ENCODE data around the gene NUP107. TPM values are rescaled to one million over a fixed set of nuclear protein-coding genes. Genes with fewer than 3 reads are reported as not detected.
"Not testable (repeated sequence)": the region's sequence is repeated elsewhere in the genome, so short reads cannot be mapped to it uniquely, and the experiment has no call there.

Gene NUP107
- total RNA-seq, result 39.1 and 51.1 TPM in 2 replicates

DNA sequence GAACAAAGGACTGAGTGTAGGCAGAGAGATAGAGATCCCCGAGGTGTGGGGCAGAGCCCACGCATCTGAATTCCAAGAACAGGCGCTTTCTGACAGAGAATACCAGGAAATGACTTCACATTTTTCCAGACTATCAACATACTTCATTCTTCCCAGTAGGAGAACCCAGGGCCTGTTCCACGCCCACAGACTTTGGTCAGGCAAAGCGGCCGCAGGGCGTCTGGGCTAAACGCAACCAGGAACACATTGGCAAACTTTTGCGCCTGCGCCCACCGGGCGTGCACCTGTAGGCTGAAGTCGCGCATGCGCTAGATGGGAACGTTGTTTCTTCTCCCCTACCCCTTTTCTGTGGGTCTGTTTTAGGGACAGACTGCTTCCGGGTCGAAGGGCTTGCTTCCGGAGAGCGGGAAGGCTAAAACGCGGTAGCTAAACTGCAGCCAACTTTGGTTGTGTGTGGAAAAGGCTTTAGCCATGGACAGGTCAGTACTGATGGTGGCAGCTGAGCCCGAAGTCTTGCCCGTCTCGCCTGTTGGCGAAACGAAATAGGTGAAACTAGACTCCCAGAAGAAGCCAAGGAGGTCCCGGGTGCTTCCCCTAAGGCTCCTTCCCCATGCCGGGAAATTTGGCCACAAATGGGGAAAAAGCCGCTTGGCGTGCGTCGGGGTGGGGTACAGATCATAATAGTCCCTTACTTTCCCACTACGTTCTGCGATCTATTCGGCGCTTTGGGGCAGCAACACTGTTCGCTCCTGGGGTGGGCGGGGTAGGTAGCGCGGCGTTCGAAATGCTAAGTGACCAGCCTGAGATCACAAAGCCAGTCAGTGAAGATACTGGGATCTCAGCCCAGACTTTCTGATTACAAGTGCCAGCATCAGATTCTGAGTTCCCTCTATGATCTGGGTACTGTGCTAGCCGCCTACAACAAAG is at the start of gene NUP107:
NUP107 (plus strand) TSS at position 384 of the 927 bp plus-strand sequence; CDS start at position 472, 88 bp downstream.
- Histone ChIP-seq H3K4me3 (ENCODE audit: low read depth, low read length) (peak within 1 kb of the TSS; percentile 90), H3K36me3 (ENCODE audit: control insufficient read depth, insufficient read depth, low read length) (no peaks in the 10 kb centered on the region), H3K27me3 (ENCODE audit: control insufficient read depth, insufficient read depth, low read length) (no peaks in the 10 kb centered on the region)
- DNase-seq (ENCODE audit: low read depth), result peak; percentile 97
- TF ChIP-seq, protein P1, sequence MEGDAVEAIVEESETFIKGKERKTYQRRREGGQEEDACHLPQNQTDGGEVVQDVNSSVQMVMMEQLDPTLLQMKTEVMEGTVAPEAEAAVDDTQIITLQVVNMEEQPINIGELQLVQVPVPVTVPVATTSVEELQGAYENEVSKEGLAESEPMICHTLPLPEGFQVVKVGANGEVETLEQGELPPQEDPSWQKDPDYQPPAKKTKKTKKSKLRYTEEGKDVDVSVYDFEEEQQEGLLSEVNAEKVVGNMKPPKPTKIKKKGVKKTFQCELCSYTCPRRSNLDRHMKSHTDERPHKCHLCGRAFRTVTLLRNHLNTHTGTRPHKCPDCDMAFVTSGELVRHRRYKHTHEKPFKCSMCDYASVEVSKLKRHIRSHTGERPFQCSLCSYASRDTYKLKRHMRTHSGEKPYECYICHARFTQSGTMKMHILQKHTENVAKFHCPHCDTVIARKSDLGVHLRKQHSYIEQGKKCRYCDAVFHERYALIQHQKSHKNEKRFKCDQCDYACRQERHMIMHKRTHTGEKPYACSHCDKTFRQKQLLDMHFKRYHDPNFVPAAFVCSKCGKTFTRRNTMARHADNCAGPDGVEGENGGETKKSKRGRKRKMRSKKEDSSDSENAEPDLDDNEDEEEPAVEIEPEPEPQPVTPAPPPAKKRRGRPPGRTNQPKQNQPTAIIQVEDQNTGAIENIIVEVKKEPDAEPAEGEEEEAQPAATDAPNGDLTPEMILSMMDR (IDR thresholded peaks at IDR 0.05; ENCODE audit: insufficient read depth, low read length, poor library complexity, severe bottlenecking), result peak; percentile 10

DNA sequence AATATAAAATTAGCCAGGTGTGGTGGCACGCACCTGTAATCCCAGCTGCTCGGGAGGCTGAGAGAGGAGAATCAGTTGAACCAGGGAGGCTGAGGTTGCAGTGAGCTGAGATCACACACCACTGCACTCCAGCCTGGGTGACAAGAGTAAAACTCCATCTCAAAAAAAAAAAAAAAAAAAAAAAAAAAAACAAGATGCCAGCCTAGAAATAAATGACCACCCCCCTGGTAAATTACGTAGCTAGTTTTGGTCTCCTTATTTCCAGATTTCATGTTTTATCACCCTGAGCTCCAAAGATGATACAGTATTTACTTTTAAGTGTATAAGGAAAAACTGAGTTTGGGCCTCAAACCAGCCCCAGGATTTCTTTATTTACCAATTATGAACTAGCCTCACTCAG is 49.3 kb upstream of the NUP107 start:
- not testable (repeated sequence) for H3K4me3 ChIP-seq (ENCODE audit: low read depth, low read length); DNase-seq (ENCODE audit: low read depth)

DNA sequence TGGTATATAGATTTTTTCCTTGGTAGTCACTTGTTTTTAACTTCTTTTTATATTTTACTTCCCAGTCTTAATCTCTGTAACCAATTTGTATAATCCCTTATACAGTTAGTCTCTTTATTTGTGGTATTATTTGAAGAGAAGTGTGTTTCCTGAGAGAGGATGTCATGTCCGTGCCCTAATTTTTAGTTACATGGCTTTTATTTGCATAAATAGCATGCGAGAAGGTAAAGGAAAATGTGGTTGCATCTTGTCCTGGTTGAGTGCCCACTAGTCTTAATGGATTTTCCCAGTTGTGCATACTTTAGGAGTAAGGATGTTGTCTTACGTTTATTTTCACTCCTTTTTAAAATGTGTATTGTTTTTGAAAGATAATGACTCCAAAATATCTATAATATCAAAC is 48.6 kb upstream of the NUP107 start:
- no peak overlapping the region for H3K4me3 ChIP-seq (ENCODE audit: low read depth, low read length)
- TF ChIP-seq, protein P1 (IDR thresholded peaks at IDR 0.05; ENCODE audit: insufficient read depth, low read length, poor library complexity, severe bottlenecking), result no peak
- H3K36me3 ChIP-seq (ENCODE audit: control insufficient read depth, insufficient read depth, low read length), result no peaks in the 10 kb centered on the region
- H3K27me3 ChIP-seq (ENCODE audit: control insufficient read depth, insufficient read depth, low read length), result no peaks in the 10 kb centered on the region
- no peak for DNase-seq (ENCODE audit: low read depth)

More for the DNA sequence above, 49.3 kb upstream of the NUP107 start:
- H3K27me3 ChIP-seq (ENCODE audit: control insufficient read depth, insufficient read depth, low read length); H3K36me3 ChIP-seq (ENCODE audit: control insufficient read depth, insufficient read depth, low read length): not testable (repeated sequence)

DNA sequence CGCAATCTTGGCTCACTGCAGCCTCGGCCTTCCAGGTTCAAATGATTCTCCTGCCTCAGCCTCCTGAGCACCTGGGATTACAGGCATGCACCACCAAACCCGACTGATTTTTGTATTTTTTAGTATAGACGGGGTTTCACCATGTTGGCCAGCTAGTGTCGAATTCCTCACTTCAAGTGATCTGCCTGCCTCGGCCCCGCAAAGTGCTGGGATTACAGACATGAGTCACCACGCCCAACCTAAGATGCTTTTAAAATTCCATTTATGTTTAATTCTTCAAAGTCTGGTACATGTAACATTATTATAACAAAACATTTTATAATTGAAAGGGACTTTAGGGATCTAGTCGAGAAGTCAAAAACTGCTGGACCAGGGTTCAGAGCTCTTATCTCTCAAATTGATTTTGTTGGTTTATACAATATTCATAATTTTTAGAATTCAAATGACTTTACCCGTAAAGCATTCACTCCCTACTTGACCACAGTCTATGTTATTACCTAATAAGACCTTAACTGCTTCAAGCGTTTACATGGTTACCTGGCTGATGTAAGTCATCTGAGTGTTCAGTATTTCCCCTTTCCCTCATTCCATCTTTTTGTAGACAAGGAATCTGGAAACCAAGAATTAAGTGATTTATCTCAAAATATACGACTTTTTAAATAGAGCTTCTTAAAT is 47.9 kb upstream of the NUP107 start:
- Histone ChIP-seq H3K4me3 (ENCODE audit: low read depth, low read length) (no peak overlapping the region), H3K36me3 (ENCODE audit: control insufficient read depth, insufficient read depth, low read length) (no peaks in the 10 kb centered on the region), H3K27me3 (ENCODE audit: control insufficient read depth, insufficient read depth, low read length) (no peaks in the 10 kb centered on the region)
- TF ChIP-seq, protein P1 (IDR thresholded peaks at IDR 0.05; ENCODE audit: insufficient read depth, low read length, poor library complexity, severe bottlenecking), result no peak
- no peak for DNase-seq (ENCODE audit: low read depth)

DNA sequence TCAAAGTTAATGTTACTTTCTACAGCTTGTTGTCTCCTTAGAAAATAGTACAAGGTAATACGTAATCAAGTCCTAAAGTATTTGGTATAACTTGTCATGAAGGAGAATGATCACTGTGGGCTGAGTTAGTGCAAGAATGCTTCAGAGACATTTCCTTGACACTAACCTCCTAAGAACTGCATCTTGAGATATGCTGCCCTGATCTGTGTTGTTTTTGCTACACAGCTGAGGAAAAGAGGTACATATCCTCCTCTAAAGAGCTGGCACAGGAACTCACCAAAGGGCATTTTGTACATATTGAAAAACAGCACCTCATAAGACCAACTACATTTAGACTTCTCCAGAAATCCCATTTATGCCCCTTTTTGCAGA is 47.4 kb upstream of the NUP107 start:
- H3K27me3 ChIP-seq (ENCODE audit: control insufficient read depth, insufficient read depth, low read length), result no peaks in the 10 kb centered on the region
- no peak for DNase-seq (ENCODE audit: low read depth)
- H3K4me3 ChIP-seq (ENCODE audit: low read depth, low read length), result no peak overlapping the region
- TF ChIP-seq, protein P1 (IDR thresholded peaks at IDR 0.05; ENCODE audit: insufficient read depth, low read length, poor library complexity, severe bottlenecking), result no peak
- H3K36me3 ChIP-seq (ENCODE audit: control insufficient read depth, insufficient read depth, low read length), result no peaks in the 10 kb centered on the region

DNA sequence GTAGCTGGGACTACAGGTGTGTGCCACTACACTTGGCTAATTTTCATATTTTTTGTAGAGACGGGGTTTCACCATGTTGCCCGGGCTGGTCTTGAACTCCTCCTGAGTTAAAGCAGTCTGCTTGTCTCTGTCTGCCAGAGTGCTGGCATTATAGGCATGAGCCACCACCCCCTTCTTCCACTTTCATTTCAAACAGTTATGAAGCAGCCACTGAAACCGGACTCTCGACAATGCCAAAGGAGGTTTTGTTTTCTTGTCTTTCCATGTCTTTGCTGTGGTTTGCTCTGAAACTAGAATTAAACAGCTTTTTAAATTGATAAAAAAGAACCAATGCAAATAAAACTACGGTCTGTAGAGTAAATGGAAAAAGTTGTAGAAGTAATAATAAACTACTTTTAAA is 45.6 kb upstream of the NUP107 start:
- no peaks in the 10 kb centered on the region for H3K27me3 ChIP-seq (ENCODE audit: control insufficient read depth, insufficient read depth, low read length)
- DNase-seq (ENCODE audit: low read depth), result no peak
- TF ChIP-seq, protein P1 (IDR thresholded peaks at IDR 0.05; ENCODE audit: insufficient read depth, low read length, poor library complexity, severe bottlenecking), result no peak
- H3K36me3 ChIP-seq (ENCODE audit: control insufficient read depth, insufficient read depth, low read length), result no peaks in the 10 kb centered on the region
- no peak overlapping the region for H3K4me3 ChIP-seq (ENCODE audit: low read depth, low read length)

Data from kidney epithelial cell (primary cell).